C4-2B (cell line): ENCODE data around the gene RANBP17.

Experiments used
- ZFX ChIP-seq: fragments of 450-650 bp; IDR thresholded peaks from 2 replicates; pipeline ENCODE4 v1.6.1; 2017
- TF ChIP-seq, protein P1 (sequence below): fragments of 450-650 bp; conservative IDR thresholded peaks from 2 replicates; pipeline ENCODE4 v1.5.1; 2017; ENCODE audit warnings: mild to moderate bottlenecking

DNA sequence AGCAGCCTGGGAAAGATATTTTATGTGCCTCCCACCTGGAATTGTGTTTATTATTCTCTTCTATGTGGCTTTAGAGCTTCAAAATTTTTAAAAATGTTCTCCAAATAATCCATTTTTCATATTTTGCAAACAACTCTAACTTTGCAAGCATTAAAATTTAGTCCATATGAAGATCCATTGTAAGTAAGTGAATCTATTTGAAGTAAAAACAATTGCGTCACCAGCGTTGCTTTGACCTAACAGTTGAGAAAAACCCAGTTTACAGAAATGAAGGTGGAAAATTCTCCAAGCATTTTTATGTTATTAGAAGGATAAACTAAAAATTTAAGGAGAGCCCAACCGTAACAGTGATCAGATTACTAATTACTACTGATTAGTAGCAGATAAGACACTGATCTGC is 408.3 kb downstream of the RANBP17 start:
- TF ChIP-seq, protein P1, sequence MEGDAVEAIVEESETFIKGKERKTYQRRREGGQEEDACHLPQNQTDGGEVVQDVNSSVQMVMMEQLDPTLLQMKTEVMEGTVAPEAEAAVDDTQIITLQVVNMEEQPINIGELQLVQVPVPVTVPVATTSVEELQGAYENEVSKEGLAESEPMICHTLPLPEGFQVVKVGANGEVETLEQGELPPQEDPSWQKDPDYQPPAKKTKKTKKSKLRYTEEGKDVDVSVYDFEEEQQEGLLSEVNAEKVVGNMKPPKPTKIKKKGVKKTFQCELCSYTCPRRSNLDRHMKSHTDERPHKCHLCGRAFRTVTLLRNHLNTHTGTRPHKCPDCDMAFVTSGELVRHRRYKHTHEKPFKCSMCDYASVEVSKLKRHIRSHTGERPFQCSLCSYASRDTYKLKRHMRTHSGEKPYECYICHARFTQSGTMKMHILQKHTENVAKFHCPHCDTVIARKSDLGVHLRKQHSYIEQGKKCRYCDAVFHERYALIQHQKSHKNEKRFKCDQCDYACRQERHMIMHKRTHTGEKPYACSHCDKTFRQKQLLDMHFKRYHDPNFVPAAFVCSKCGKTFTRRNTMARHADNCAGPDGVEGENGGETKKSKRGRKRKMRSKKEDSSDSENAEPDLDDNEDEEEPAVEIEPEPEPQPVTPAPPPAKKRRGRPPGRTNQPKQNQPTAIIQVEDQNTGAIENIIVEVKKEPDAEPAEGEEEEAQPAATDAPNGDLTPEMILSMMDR: no peak
- TF ChIP-seq ZFX: no peak
